ENCODE data around the gene SNRPD1. TPM values are rescaled to one million over a fixed set of nuclear protein-coding genes. Genes with fewer than 3 reads are reported as not detected.
"Not testable (repeated sequence)": the region's sequence is repeated elsewhere in the genome, so short reads cannot be mapped to it uniquely, and the experiment has no call there.

Gene SNRPD1
- polyA plus RNA-seq, 4 donors: 148 to 185 (median 167) TPM

DNA sequence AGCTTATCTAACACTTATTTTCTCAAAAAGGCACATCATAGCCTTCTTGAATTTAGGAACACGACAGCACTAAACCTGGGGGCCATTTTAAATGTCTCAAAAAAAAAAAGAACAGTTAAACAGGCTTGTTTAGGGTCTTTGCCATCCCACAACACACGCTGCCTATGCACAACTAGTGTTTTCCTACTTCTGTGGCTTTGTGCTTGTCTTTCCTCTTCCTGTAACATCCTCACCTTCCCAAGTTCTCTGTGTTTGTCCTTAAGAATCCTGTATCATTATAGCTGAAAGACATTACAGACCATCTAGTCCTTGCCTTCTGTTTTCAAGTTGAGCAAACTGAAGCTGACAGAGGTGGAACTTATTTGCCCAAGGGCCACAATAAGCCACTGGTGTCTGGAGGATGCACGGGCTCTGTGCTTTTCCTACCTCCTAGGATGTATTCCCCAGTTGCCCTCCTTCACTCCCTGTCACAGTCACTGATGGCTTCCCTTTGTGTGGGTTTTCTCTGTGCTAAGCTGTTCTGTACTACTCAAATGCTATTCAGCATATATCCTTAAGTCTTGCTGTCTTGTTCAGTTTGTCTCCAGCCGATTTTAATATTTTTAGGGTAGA lies 22.6 kb downstream of the SNRPD1 start:
- DNase-seq (ENCODE audit: low read depth in 4 of 4, low spot score in 3 of 4): no peak

DNA sequence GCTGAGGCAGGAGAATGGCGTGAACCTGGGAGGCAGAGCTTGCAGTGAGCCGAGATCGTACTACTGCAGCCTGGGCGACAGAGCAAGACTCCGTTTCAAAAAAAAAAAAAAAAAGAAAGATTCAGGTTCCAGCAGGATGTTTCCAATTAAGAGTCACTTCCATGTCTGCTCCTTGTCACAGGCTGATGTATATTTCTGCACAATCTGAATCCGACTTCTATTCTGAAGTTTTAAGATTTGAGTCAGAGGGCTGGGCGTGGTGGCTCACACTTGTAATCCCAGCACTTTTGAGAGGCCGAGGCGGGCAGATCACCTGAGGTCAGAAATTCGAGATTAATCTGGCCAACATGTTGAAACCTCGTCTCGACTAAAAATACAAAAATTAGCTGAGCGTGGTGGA lies 24.7 kb downstream of the SNRPD1 start:
- no peak for DNase-seq (ENCODE audit: low read depth in 4 of 4, low spot score in 3 of 4)

DNA sequence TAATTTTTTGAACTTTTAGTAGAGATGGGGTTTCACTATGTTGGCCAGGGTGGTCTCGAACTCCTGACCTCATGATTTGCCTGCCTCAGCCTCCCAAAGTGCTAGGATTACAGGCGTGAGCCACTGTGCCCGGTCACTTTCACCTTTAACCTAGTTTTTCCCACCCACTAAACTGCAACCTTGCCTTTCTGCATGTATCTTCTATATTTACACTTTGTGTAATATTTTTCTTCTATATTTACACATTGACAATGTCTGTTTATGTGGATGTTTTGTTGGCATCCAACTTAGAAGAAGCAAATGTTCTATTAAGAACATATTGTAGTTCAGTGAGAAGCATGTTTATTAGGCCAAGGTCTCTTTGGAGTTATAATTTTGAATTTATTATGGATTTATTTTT lies 26.7 kb downstream of the SNRPD1 start:
- no peak for DNase-seq (ENCODE audit: low read depth in 4 of 4, low spot score in 3 of 4)

DNA sequence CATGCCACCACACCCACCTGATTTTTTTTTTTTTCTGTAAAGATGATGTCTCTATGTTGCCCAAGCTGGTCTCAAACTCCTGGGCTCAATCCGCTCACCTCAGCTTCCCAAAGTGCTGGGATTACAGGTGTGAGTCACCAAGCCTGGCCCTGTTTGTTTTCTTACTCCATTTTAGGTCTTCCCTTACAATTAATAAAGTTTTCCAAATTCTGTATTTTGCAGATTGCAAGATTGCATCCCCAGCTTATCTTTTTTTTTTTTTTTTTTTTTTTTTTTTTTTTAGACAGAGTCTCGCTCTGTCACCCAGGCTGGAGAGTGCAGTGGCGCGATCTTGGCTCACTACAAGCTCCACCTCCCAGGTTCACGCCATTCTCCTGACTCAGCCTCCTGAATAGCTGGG lies 28.3 kb downstream of the SNRPD1 start:
- not testable (repeated sequence) for DNase-seq (ENCODE audit: low read depth in 4 of 4, low spot score in 3 of 4)

DNA sequence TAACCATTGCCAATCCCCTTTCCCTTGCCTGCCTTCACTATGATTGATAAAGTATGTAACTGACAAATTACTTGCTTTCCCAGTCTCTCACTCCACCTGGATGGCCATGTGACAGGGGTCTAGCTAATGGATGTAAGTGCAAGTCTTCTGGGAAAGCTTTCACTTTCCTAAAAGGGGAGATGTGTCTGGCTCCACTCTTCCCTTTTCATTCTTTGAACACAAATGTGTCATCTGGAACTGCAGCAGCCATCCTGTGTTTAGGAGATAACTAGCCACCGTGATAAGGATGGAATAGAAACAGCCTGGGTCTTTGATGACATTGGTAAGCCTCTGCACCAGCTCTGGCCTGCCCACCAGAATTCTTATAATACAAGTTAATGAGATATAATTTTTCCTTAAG lies 38.2 kb downstream of the SNRPD1 start:
- no peak for DNase-seq (ENCODE audit: low read depth in 4 of 4, low spot score in 3 of 4)

DNA sequence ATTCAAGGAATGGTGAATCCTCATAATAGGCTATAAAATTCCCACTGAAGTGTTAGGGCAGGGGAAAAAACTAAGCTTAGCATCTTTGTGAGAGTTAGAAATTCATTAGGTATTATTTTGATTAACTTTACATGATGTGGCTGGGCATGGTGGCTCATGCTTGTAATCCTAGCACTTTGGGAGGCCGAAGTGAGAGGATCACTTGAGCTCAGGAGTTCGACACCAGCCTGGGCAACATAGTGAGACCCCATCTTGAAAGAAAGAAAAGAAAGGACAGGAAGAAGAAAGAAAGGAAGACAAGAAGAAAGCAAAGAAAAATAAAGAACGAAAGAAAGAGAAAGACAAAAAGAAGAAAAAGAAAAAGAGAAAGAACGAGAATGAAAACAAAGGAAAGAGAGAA lies 40.0 kb downstream of the SNRPD1 start:
- DNase-seq (ENCODE audit: low read depth in 4 of 4, low spot score in 3 of 4): no peak

DNA sequence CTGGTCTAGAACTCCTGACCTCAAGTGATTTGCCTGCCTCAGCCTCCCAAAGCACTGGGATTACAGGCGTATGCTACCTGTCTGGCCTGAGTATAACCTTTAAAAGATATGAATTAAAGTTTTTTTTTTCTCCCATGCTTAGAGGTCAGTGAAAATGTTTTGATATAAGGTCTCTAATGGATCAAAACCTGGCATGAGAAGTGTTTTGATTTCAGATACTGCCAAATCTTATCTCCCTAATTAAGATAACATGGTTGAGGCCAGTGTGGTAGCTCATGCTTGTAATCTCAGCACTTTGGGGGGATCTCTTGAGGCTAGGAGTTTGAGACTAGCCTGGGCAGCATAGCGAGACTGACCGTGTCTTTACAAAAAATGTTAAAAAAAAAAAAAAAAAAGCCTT lies 41.2 kb downstream of the SNRPD1 start:
- no peak for DNase-seq (ENCODE audit: low read depth in 4 of 4, low spot score in 3 of 4)

DNA sequence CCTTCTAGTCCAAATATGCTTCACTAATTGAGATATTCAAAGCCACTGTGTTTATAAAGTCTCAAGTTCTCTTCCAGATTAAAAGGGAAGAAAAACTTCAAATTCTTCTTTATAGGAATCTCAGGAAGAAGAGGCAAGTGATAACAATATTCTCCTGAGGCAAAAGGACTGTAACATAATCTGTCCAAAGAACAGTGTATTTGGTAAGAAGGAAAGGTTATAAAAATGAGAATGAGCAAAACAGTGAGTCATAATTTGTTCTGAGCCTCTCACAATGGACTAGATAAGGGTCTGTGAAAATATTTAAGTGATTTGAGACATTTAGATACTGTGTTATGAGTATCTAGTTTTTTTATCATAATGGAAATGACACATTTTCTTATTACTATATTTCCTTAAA lies 44.3 kb downstream of the SNRPD1 start:
- DNase-seq (ENCODE audit: low read depth in 4 of 4, low spot score in 3 of 4): no peak

DNA sequence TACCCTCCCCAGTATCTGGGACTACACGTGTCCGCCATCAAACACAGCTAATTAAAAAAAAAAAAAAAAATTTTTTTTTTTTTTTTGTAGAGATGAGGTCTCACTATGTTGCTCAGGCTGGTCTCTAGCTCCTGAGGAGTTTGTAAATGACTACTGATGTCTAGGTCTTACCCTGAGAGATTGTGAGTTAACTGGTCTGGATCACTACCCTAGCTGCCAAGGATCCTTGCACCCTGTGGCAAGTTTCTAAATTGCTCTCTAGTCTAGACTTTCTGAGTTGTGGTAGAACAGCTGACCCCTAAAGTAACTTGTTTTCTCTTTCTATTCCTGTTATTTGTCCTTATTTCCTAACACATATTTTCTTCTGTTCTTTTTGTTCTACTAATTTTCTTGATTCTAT lies 48.0 kb downstream of the SNRPD1 start:
- no peak for DNase-seq (ENCODE audit: low read depth in 4 of 4, low spot score in 3 of 4)

DNA sequence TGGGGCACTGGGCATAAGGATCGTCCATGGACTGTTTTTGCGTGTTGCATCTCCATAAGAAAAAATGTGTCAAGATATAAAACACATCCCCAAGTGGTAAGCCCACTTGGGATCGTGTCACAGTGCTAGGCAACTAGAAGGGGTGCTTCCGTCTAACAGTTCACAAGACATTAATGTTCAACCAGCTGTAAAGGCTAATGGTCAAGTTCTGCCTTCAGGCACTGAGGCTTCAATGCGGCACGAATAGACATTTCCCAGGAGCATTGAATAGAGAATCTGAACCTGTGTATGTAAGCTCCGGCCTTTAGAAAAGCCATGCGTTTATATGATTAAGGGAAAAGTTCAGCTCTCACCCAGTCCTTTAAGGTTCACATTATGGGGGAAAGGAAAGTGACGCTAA lies 50.5 kb downstream of the SNRPD1 start:
- DNase-seq (ENCODE audit: low read depth in 4 of 4, low spot score in 3 of 4): no peak

DNA sequence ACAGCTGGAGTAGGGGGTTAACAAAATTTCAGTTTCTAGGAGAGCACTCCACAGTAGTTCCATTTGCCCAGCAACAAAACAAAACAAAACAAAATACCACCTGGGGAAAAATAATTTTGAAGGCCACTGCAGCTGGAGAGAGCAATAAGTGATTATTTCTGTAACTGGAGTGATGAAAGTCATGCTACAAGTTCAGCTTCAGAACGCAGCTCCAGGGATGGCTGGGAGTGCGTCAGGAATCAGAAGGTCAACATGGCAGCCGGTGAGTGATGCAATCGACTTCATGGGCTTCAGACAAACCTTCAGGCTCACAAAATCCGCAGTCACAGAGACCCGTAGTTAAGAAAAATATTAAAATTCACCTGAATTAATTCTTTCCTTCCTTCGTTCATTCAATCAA lies 51.5 kb downstream of the SNRPD1 start:
- DNase-seq (ENCODE audit: low read depth in 4 of 4, low spot score in 3 of 4): no peak

DNA sequence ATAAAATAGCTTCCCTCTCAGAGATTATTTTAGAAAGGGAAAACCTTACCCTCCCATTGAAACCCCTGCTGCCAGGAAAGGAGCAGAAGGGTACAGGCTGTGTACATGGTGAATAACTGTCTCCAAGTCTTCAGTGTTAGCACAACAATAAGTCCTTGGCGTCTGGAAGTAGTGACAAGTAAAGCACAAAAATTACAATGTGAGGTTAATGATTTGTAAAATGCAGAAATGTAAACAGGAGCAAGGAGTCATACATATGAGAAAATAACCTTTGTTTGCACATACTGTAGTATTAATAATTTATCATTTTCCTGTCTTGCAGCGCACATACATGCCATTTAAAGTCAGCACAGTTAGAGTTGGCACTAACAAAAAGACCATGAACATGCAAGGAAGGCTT lies 52.0 kb downstream of the SNRPD1 start:
- DNase-seq (ENCODE audit: low read depth in 4 of 4, low spot score in 3 of 4): no peak

DNA sequence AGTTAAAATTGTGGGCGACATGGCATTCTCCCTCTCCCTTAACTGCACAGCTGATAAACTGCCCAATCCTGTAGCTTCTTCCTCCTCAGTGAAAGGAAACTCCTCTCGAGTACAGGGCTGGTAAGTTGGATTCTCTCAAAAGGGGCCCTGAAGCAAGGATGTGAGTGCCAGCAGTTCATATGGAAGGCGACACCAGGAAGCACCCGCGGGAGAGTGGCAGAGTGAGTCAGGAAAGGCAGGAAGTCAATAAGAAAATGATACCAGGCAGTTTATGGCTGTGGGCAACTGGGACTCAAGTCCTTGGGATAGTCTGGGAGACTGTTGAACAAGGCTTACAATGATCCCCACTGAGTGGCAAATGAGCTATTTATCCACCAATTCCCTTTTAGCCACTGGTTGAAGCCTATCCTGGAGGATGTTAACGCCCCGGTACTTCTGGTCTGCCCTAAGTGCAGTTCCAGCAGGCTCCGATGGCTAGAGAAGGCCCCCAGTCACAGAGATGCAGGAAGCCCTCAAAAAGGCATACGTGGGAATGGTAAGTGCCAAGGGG lies 57.7 kb downstream of the SNRPD1 start:
- DNase-seq (ENCODE audit: low read depth in 4 of 4, low spot score in 3 of 4): no peak

DNA sequence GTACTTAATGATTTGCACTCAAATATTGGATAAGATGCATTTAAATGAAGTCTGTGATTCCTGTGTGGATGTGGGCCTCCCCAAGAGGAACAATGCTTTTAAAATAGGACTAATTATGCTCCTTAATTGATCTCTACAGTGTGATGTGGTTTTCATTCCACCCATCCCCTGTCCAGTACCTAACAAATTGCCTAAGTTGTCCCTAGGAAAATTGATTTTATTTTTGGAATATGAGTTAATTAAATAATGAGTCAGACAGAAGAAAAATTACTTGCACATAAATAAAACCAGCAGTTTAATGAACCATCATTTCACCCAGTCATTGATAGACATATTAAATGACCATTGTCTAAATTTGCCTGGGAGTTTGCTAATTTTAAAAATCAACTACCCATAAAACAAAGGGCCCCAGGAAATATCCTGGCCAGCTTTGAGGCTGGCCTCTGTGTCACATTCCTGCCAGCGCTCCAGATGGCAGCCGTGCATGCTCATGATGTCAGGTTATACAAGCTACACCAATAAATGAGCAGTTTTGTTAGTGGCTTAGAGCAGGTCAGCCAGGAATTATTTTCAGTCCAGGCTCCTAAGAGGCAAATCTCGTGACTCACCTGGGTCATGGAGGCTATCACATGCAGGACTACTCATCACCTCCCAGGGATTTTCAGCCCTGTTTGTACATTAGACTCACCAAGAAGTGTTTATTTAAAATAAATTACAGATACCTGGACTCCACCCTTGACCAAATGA lies 60.6 kb downstream of the SNRPD1 start:
- no peak for DNase-seq (ENCODE audit: low read depth in 4 of 4, low spot score in 3 of 4)

DNA sequence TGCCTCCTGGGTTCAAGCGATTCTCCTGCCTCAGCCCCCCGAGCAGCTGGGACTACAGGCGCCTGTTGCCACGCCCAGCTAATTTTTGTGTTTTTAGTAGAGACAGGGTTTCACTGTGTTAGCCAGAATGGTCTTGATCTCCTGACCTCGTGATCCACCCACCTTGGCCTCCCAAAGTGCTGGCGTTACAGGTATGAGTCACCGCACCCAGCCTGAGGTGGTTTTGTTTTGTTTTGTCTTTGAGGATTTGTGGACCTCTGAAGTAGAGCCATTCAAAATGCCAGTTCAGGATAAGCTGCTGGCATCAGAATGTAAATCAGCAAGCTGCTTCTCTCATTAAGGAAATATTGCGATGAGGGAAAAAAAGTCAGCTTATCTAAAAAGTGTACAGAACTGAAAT lies 63.2 kb downstream of the SNRPD1 start:
- DNase-seq (ENCODE audit: low read depth in 4 of 4, low spot score in 3 of 4): not testable (repeated sequence)

DNA sequence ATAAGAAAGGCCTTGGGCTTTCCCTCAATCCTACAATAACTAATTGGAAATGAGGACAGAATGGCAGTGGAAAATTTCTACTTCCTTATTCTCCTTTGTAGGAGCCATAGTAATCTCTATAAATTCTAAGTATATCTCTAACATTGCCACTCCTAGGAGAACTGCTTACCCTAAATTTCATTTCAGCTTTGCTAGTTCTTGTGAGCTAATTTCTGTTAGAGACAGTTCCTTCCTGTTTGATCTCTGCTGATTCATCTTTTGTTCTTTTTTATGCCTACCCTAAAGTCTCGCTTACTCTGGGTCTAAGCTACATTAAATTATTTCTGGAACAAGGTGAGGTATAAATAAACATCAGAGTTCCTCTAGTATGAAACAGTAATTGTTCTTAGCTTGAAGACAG lies 66.7 kb downstream of the SNRPD1 start:
- DNase-seq (ENCODE audit: low read depth in 4 of 4, low spot score in 3 of 4): no peak

DNA sequence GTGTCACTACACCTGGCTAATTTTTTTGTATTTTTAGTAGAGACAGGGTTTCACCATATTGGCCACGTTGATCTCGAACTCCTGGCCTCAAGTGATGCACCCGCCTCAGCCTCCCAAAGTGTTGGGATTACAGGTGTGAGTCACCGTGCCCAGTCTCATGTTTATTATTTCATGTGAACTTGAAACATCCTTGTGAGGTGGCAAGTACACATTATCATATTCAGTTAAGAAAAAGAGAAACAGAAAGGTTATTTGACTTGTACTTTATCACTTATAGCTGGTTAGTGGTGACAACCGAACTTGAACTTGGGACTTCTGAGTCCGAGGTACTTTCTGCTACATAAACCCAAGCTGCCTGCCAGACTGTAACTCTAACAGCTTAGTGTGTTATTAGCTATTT lies 68.0 kb downstream of the SNRPD1 start:
- no peak for DNase-seq (ENCODE audit: low read depth in 4 of 4, low spot score in 3 of 4)

DNA sequence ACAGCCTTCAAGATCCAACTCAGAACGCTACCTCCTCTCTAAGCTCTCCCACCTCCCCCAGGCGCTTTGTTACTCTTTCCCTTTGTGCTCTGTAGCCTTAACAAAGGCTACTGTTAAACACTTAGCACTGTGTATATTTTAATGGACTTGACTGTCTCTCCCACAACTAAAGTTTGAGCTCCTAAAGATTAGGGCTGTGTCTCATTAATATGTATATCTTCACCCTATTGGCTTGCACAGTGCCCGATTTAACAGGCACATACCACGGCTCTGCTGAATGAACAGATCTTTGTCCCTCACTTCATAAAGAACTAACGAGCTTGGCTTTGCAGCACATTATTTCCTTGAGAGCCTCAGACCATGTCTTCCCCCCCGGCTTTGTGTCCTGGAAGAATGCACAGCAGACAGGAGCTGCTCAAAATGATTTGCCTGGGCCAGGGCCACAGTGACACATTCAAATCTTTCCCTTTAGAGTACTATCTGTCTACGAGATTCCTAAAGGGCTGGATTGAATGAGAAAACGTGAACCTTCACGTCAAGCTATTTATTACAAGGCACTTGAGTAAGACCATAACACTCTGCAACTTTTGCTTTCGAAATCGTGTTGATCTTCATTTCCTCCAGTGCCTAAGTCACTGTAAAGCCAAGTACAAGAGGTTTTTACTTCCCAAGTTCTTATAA lies 70.4 kb downstream of the SNRPD1 start:
- peak in 1 of 4 donors; percentile 58 for DNase-seq (ENCODE audit: low read depth in 4 of 4, low spot score in 3 of 4)
